ENCODE results near the gene MMP11.
A peak's percentile ranks its signal among the peaks of the same experiment; 100 is the strongest.
"Not testable (repeated sequence)": the region's sequence is repeated elsewhere in the genome, so short reads cannot be mapped to it uniquely, and the experiment has no call there.

Gene MMP11

GRCh38 chr22:23772649-23773473, at the start of gene MMP11:
MMP11 (plus strand) TSS chr22:23772849; CDS start chr22:23772871, 22 bp downstream.
- DNase-seq, result peak; percentile 71

GRCh38 chr22:23728108-23728507, 44.5 kb upstream of the MMP11 start:
- not testable (repeated sequence) for DNase-seq

GRCh38 chr22:23737696-23738095, 35.0 kb upstream of the MMP11 start:
- no peak for DNase-seq

- DNase-seq, result no peak
Measured at GRCh38 chr22:23742505-23743264, 30.0 kb upstream of the MMP11 start.

- no peak for DNase-seq
Measured at GRCh38 chr22:23743303-23743705, 29.3 kb upstream of the MMP11 start.

GRCh38 chr22:23744001-23744400, 28.6 kb upstream of the MMP11 start:
- no peak for DNase-seq

GRCh38 chr22:23744485-23744884, 28.2 kb upstream of the MMP11 start:
- no peak for DNase-seq

GRCh38 chr22:23745791-23746190, 26.9 kb upstream of the MMP11 start:
- no peak for DNase-seq

- DNase-seq, result no peak
Measured at GRCh38 chr22:23749841-23750301, 22.8 kb upstream of the MMP11 start.

GRCh38 chr22:23750367-23750713, 22.3 kb upstream of the MMP11 start:
- no peak for DNase-seq

- peak; percentile 87 for DNase-seq
Measured at GRCh38 chr22:23750714-23751440, 21.8 kb upstream of the MMP11 start, which contains the start of gene ZNF70. ZNF70 (minus strand) TSS chr22:23751112; CDS start chr22:23745140, 5,972 bp downstream.

GRCh38 chr22:23751441-23751996, 21.1 kb upstream of the MMP11 start:
- DNase-seq, result no peak

GRCh38 chr22:23752090-23752691, 20.5 kb upstream of the MMP11 start:
- no peak for DNase-seq

- DNase-seq, result no peak
Measured at GRCh38 chr22:23752750-23753149, 19.9 kb upstream of the MMP11 start.

- no peak for DNase-seq
Measured at GRCh38 chr22:23753385-23753784, 19.3 kb upstream of the MMP11 start.

GRCh38 chr22:23754220-23754919, 18.3 kb upstream of the MMP11 start, which contains the start of gene VPREB3:
VPREB3 (minus strand) TSS chr22:23754425; CDS start chr22:23754363, 62 bp downstream.
- DNase-seq, result no peak

GRCh38 chr22:23754980-23755636, 17.5 kb upstream of the MMP11 start:
- no peak for DNase-seq

GRCh38 chr22:23755711-23756110, 16.9 kb upstream of the MMP11 start:
- DNase-seq, result no peak

GRCh38 chr22:23756891-23757290, 15.8 kb upstream of the MMP11 start:
- DNase-seq, result no peak

- no peak for DNase-seq
Measured at GRCh38 chr22:23759566-23759965, 13.1 kb upstream of the MMP11 start.

- no peak for DNase-seq
Measured at GRCh38 chr22:23760056-23760455, 12.6 kb upstream of the MMP11 start.

Data from stimulated activated CD4-positive, alpha-beta T cell treated with anti-CD3 and anti-CD28 coated beads, Interleukin-15, amount 100 ng/mL, for 24 hours (primary cell).